HG03108 (cell line): ENCODE results near the gene ZNF468.
"Not testable (repeated sequence)": the region's sequence is repeated elsewhere in the genome, so short reads cannot be mapped to it uniquely, and the experiment has no call there.

Source experiments
- ATAC-seq: cut with Tn5 transposase; IDR thresholded peaks from one replicate; pipeline ENCODE4 v1.9.1; 2021; ENCODE audit warnings: moderate library complexity; ENCODE audit not compliant: unreplicated experiment

ZNF468 gene

DNA sequence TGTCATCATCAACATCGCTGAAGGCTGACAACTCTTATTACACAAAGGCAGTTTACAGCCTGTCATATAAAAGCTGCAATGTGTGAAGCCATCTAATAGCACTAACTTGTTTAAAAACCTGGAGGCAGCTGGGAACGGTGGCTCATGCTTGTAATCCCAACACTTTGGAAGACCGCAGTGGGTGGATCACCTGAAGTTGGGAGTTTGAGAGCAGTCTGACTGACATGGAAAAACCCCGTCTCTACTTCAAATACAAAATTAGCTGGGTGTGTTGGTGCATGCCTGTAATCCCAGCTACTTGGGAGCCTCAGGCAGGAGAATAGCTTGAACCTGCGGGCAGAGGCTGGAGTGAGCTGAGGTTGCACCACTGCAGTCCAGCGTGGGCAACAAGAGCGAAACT, 27.6 kb downstream of the ZNF468 start:
- ATAC-seq: not testable (repeated sequence)

DNA sequence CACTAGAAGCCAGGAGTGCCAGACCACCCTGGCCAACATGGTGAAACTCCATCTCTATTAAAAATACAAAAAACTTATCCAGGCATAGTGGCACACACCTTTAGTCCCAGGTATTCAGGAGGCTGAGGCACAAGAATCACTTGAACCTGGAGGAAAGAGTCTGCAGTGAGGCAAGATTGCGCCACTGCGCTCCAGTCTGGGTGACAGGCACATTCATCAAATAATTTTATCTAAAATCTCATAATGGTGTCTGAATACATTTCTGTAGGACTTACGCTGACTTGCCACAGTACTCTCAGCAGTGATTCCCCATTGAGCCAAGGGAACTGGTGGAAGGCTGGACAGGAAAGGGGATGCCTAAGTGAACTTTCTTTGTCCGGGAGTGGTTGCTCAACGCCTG, 31.7 kb downstream of the ZNF468 start:
- no peak for ATAC-seq

DNA sequence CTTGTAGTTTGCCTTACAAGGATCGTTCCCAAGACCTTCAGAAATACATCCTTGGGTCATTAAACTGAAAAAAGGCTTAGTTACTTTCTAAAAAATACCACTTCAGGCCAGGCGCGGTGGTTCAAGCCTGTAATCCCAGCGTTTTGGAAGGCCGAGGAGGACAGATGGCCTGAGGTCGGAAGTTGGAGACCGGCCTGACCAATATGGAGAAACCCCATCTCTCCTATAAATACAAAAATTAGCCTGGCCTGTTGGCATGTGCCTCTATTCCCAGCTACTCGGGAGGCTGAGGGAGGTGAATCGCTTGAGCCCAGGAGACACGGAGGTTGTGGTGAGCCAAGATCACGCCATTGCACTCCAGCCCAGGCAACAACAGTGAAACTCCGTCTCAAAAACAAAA, 33.7 kb downstream of the ZNF468 start:
- no peak for ATAC-seq

DNA sequence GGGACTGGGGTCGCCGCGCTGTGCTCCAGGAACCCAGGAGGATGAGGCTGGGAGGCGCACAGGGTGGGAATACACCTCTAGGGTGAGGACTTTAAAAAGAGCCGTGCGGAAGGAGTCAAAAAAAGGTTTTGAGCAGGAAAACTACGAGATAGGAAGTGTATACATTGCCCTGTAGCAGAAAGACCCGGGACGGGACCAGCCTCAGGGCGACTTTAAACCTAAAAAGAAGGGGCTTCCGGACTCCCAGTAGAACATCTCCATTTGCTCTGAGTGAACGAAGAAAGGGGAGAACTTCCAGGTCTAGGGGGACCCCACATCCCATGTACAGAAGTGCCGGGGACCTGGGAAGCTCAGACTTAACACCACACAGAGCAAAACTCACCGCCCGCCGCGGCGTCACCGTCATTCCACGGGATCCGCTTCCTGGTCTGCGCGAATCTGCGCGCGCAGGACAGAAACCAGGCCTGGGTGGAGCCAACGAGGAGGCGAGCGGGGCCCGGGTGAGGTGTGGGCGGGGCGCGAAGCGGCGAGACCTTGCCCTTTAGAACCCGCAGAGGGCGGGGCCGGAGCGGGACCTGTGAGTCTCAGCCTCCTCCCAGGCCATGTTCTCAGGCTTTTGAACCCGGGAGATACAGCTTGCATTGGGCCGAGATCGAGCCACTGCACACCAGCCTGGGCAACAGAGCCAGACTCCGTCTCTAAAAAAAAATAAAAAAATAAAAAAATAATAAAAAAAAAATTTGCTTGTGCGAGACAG, 36.0 kb downstream of the ZNF468 start, which contains the start of gene ZNF28:
ZNF28 (minus strand) TSS at position 430 of the 757 bp plus-strand sequence. CDS start 3,675 bp downstream, outside the sequence.
- peak; percentile 97 for ATAC-seq

DNA sequence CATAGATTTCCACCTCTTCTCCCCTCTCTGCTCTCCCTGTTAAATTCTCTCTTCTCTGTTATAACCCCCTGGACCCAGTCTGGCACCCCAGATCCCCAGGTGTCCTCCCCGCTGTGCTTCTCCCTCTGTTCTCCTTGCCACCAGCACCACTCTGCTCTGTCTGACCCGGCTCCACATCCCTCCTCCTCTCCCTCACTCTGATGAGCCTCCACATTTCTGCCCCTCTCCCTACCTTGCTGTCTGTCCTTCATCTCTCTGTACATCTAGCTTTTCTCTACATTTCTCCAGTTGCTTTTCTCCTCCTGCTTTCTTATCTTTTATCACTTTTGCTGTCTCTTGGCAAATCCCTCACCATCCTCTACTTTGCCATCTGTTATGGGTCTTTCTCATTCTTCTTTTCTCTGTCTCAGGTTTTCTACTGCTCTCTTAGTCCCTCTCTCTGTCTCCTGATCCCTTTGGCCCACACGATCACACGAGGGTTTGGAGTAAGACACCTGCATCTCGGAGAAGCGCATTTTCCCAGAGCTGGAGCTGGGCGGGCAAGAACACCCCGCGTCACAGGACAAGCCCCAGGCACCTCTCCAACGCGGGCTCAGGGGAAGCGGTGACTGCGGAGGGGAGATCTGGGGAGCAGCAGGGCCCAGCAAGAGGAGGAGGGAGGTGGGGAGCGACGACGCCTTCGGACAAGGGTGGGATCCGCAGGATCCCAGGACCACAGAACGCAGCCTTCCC, 36.8 kb downstream of the ZNF468 start:
- peak; percentile 29 for ATAC-seq

DNA sequence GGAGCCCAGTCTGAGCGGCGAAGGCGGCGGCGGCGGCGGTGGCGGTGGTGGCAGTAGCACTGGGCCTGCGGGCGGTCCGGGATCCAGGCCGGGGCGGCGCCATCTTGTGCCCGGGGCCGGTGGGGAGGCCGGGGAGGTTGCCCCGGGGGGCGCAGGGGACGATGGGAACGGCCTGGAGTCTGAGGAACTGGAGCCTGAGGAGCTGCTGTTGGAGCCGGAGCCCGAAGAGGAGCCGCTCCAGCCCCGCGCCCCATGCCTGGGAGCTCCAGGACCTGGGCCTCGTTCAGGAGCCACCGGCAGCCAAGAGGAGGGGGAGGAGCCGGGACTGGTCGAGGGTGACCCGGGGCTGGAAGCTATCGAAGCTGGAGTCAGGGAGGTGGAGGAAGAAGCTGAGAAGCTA, 47.6 kb downstream of the ZNF468 start:
- no peak for ATAC-seq

DNA sequence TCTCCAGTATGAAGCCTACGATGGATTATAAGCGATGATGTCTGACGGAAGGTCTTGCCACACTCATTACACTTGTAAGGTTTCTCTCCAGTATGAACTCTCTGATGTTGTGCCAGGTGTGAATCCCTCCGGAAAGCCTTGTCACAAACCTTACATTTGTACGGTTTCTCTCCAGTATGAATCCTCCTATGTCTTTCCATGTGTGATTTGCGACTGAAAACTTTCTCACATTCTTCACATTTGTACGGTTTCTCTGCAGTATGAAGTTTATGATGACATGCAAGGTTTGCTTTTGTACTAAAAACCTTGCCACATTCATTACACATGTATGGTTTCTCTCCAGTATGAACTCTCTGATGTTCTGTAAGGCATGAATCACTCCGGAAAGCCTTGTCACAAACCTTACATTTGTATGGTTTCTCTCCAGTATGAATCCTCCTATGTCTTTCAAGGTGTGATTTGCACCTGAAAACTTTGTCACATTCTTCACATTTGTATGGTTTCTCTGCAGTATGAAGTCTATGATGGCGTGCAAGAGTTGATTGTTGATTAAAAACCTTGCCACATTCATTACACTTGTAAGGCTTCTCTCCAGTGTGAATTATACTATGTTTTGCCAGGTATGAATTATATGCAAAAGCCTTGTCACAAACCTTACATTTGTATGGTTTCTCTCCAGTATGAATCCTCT, 57.3 kb downstream of the ZNF468 start:
- ATAC-seq: not testable (repeated sequence)

DNA sequence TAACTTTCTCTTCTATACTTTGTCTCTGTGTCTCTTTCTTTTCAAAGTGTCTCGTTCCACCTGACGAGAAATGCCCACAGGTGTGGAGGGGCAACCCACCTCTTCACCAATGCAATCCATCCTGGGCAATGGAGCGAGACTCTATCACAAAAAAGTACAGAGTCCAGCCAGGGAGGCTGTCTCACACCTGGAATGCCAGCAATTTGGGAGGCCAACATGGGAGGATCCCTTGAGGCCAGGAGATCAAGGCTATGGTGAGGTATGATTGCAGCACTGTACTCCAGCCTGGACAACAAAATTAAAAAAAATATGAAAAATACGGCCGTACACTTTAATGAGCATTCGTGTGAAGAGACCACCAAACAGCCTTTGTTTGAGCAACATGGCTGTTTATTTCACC, 68.0 kb downstream of the ZNF468 start:
- no peak for ATAC-seq
